ENCODE data around the gene AKT3. TPM values are rescaled to one million over a fixed set of nuclear protein-coding genes. Genes with fewer than 3 reads are reported as not detected.

The AKT3 gene
- total and polyA plus RNA-seq, 8 donors: 4.2 to 24.1 (median 11.6) TPM

GRCh38 chr1:243645281-243645680 lies 204.8 kb downstream of the AKT3 start:
- Histone ChIP-seq H3K36me3 (no peaks in the 10 kb centered on the region), H3K27ac (no peak overlapping the region), H3K4me1 (no peaks in the 10 kb centered on the region), H3K9me3 (no peaks in the 10 kb centered on the region), H3K27me3 (no peaks in the 10 kb centered on the region), H3K4me3 (no peak overlapping the region)
- no peak for DNase-seq
- intact Hi-C loops (cut with DNase I): no loop called here
- WGBS, 2 donors: 85 to 86% methylated on average over 6 of the region's 6 CpGs
- no peak for ATAC-seq
- TF ChIP-seq CTCF (IDR thresholded peaks at IDR 0.05): no peak
- FAIRE-seq: no peak

DNA sequence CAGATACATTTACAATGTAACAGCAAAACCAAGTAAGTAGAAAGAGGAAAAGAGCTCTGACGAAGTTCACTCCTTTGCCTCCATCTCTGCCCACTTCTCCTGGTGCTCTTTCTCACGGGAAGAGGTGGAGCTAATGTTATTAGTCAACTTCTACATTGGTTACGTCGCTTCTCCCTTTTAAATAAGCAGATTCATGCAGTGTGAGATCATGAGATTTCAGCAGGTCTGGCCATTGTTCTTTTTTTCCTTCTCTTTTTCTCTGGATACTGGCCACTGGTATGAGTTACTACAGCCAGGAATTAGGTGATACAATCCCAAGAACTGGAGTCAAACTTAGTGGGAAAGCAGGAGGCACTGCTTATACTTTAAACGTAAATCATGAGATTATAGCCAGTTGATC lies 207.1 kb downstream of the AKT3 start:
- intact Hi-C loops (cut with DNase I): no loop called here
- no peak for TF ChIP-seq CTCF (IDR thresholded peaks at IDR 0.05)
- no peaks in the 10 kb centered on the region for H3K36me3 ChIP-seq
- no peak for DNase-seq
- 57 to 66% methylated on average over 5 of the region's 5 CpGs for WGBS, 2 donors
- no peaks in the 10 kb centered on the region for H3K27me3 ChIP-seq
- H3K4me3 ChIP-seq: no peak overlapping the region
- no peak for FAIRE-seq
- no peaks in the 10 kb centered on the region for H3K9me3 ChIP-seq
- no peak for ATAC-seq
- no peaks in the 10 kb centered on the region for H3K4me1 ChIP-seq
- no peak overlapping the region for H3K27ac ChIP-seq

DNA sequence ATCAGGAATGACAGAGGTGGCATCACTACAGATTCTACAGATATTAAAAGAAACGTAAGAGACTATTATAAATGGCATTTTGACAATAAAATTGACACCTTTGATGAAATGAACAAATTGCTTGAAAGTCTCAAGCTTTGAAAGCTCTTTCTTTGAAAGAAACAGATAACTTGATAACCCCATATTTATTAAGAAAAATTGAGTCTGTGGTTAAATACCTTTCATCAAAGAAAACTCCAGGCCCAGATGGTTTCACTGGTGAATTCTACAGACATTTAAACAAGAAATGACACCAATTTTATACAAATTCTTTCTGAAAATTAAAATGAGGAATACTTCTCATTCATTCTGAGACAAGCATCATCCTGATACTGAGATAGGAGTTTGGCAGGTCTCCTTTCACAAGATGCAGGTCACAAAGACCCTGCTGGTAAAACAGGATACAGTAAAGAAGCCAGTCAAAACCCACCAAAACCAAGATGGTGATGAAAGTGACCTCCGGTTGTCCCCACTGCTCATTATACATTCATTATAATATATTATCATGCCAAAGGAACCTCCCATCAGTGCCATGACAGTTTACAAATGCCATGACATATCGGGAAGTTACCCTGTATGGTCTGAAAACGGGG lies 210.9 kb downstream of the AKT3 start:
- ATAC-seq: no peak
- 79% methylated on average over 4 of the region's 4 CpGs for WGBS, 2 donors
- H3K4me3 ChIP-seq: no peak overlapping the region
- no peaks in the 10 kb centered on the region for H3K4me1 ChIP-seq
- intact Hi-C loops (cut with DNase I): no loop called here
- H3K27ac ChIP-seq: no peak overlapping the region
- DNase-seq: no peak
- H3K36me3 ChIP-seq: no peaks in the 10 kb centered on the region
- FAIRE-seq: no peak
- no peaks in the 10 kb centered on the region for H3K27me3 ChIP-seq
- no peak for TF ChIP-seq CTCF (IDR thresholded peaks at IDR 0.05)
- H3K9me3 ChIP-seq: no peaks in the 10 kb centered on the region

DNA sequence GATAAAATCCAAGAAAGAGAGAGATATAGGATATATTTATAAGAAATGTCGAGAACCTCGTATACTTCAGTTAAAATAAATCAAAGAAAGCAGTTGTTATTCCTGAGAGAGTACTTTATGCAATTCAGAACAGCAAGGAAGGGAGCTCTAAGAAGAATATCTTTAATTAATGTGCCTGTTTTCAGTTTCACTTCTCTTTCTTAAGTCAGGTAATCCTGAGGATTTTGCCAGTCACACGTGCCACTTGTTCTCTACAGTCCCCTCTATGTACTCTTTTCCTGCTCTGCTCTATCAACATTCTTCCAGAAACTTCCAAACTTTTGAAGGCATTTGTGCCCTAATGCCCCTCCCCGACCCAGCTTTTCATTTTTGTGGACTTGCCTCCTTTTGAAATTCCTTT lies 211.9 kb downstream of the AKT3 start:
- 66 to 73% methylated on average over 4 of the region's 4 CpGs for WGBS, 2 donors
- Histone ChIP-seq H3K4me3 (no peak overlapping the region), H3K27me3 (no peaks in the 10 kb centered on the region), H3K9me3 (no peaks in the 10 kb centered on the region), H3K36me3 (no peaks in the 10 kb centered on the region), H3K27ac (no peak overlapping the region), H3K4me1 (no peaks in the 10 kb centered on the region)
- DNase-seq: no peak
- TF ChIP-seq CTCF (IDR thresholded peaks at IDR 0.05): no peak
- ATAC-seq: no peak
- no peak for FAIRE-seq
- intact Hi-C loops (cut with DNase I): no loop called here

- Histone ChIP-seq H3K27ac (no peak overlapping the region), H3K4me1 (no peaks in the 10 kb centered on the region), H3K27me3 (no peaks in the 10 kb centered on the region), H3K36me3 (no peaks in the 10 kb centered on the region), H3K4me3 (no peak overlapping the region), H3K9me3 (no peaks in the 10 kb centered on the region)
- WGBS, 2 donors: 88 to 90% methylated on average over 2 of the region's 2 CpGs
- TF ChIP-seq CTCF (IDR thresholded peaks at IDR 0.05): no peak
- ATAC-seq: no peak
- no peak for FAIRE-seq
- intact Hi-C loops (cut with DNase I): no loop called here
- DNase-seq: no peak
Measured at GRCh38 chr1:243628476-243628907, 221.6 kb downstream of the AKT3 start.

All from pancreas (tissue), 10 donors.